Panc1 (cell line): Measurements from ENCODE around the gene TBRG4.

ENCODE experiments used
- POLR2AphosphoS5 ChIP-seq: IDR thresholded peaks from 2 replicates; pipeline ENCODE4 v1.6.1; 2012; ENCODE audit warnings: mild to moderate bottlenecking, low read depth, low read length, moderate library complexity
- REST ChIP-seq, 2 experiments: IDR thresholded peaks; 2 replicates each; pipeline ENCODE4 v1.6.1; 2011 to 2012; ENCODE audit warnings: low read depth in 2 of 2, control low read depth in 1 of 2, low read length in 1 of 2, mild to moderate bottlenecking in 1 of 2, moderate library complexity in 1 of 2; ENCODE audit not compliant: insufficient read depth in 1 of 2
- SIN3A ChIP-seq: IDR thresholded peaks from 2 replicates; pipeline ENCODE4 v1.6.1; 2012; ENCODE audit warnings: low read depth, mild to moderate bottlenecking, low read length, moderate library complexity, borderline replicate concordance; ENCODE audit not compliant: insufficient read depth
- TCF7L2 ChIP-seq: IDR thresholded peaks from 2 replicates; pipeline ENCODE4 v1.6.1; 2011; ENCODE audit warnings: mild to moderate bottlenecking, low read depth, low read length, inconsistent platforms
- TF ChIP-seq, protein P1 (sequence below): fragments of 450-650 bp; IDR thresholded peaks from 2 replicates; pipeline ENCODE4 v1.5.1; 2017; ENCODE audit warnings: mild to moderate bottlenecking

DNA sequence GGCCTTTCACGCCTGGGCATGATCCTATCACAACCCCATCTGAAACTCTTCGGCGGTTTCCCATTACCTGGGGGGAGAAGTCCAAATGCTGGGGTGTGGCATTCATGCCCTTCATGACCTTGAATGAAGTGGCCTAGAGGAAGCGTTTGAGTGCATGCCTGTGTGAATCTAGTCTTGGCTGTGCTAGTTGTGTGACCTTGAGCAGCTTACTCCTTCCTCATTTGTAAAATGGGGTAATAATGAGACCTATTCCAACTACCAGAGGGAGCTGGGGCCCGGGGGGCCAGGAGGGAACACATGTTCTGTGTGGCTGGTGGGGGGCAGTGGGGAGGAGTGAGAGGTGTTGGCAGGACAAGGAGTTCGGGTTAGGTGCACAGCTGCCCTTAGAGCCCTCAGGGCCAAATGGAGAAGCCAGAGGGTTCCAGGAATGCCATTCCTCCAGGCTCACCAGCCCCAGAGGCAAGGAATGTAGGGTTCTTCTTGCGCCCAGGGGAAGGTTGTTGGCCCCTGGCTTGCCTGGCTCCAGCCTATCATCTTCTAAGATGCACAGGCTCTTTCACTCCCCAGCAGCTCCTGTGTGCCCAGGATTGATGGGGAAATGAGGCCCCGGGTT lies 21.3 kb upstream of the TBRG4 start:
- TF ChIP-seq, protein P1, sequence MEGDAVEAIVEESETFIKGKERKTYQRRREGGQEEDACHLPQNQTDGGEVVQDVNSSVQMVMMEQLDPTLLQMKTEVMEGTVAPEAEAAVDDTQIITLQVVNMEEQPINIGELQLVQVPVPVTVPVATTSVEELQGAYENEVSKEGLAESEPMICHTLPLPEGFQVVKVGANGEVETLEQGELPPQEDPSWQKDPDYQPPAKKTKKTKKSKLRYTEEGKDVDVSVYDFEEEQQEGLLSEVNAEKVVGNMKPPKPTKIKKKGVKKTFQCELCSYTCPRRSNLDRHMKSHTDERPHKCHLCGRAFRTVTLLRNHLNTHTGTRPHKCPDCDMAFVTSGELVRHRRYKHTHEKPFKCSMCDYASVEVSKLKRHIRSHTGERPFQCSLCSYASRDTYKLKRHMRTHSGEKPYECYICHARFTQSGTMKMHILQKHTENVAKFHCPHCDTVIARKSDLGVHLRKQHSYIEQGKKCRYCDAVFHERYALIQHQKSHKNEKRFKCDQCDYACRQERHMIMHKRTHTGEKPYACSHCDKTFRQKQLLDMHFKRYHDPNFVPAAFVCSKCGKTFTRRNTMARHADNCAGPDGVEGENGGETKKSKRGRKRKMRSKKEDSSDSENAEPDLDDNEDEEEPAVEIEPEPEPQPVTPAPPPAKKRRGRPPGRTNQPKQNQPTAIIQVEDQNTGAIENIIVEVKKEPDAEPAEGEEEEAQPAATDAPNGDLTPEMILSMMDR, result no peak
- TF ChIP-seq TCF7L2 (no peak), POLR2AphosphoS5 (no peak), SIN3A (no peak), REST (IDR thresholded peaks at IDR 0.05; ENCODE audit: insufficient read depth in 1 of 2, low read depth in 2 of 2, low read length in 1 of 2) (no peak)
